A673 (cell line): ENCODE measurements around the gene GAS7. TPM values are rescaled to one million over a fixed set of nuclear protein-coding genes. Genes with fewer than 3 reads are reported as not detected.

ENCODE experiments used
- BruUV-seq: library from RNA; stranded (reverse); fragments of 400-500 nt; replicated peaks from 2 replicates; lab custom pipeline; 2021; lab: Mats Ljungman, UMichigan
- CTCF ChIA-PET: fragments of 300-600 bp; sonication (Branson Sonifier 250); formaldehyde crosslinking; loops from one replicate; lab custom pipeline; 2022; ENCODE audit warnings: antibody characterized with exemption; lab: Charles Lee
- POLR2A ChIA-PET: fragments of 300-600 bp; sonication (Branson Sonifier 250); formaldehyde crosslinking; loops from one replicate; lab custom pipeline; 2022; ENCODE audit warnings: antibody characterized with exemption; ENCODE audit not compliant: low non-redundant PET; lab: Charles Lee
- DNase-seq: peaks from one replicate; pipeline ENCODE4 v3.0.0-alpha.2; 2015; ENCODE audit warnings: low spot score
- H3K27ac ChIP-seq: fragments of 200-600 bp; sonication (generic); 2 replicates; pipeline ENCODE4 v1.5.1; 2016; ENCODE audit warnings: mixed run types, low read depth, mild to moderate bottlenecking, mixed read lengths, antibody characterized with exemption, low read length; ENCODE audit not compliant: poor library complexity, severe bottlenecking
- H3K27me3 ChIP-seq: fragments of 200-600 bp; sonication (generic); replicated peaks from 2 replicates; pipeline ENCODE4 v1.6.1; 2017; ENCODE audit warnings: mixed run types, low read depth, mild to moderate bottlenecking, mixed read lengths, antibody characterized with exemption, low read length; ENCODE audit not compliant: insufficient read depth, poor library complexity
- H3K36me3 ChIP-seq: fragments of 200-600 bp; sonication (generic); 2 replicates; pipeline ENCODE4 v1.6.1; 2016; ENCODE audit warnings: mixed run types, mild to moderate bottlenecking, mixed read lengths, antibody characterized with exemption, low read length; ENCODE audit not compliant: insufficient read depth, poor library complexity, severe bottlenecking
- H3K4me1 ChIP-seq: fragments of 200-600 bp; sonication (generic); 2 replicates; pipeline ENCODE4 v1.6.1; 2017; ENCODE audit warnings: mixed run types, mild to moderate bottlenecking, mixed read lengths, antibody characterized with exemption, low read length; ENCODE audit not compliant: insufficient read depth, poor library complexity, severe bottlenecking
- H3K4me3 ChIP-seq: fragments of 200-600 bp; sonication (generic); 2 replicates; pipeline ENCODE4 v1.5.1; 2016; ENCODE audit warnings: low read depth, mixed run types, mild to moderate bottlenecking, mixed read lengths, low read length; ENCODE audit not compliant: poor library complexity, severe bottlenecking
- H3K9me3 ChIP-seq: fragments of 200-600 bp; sonication (generic); 2 replicates; pipeline ENCODE4 v1.6.1; 2016; ENCODE audit warnings: mixed run types, low read depth, mild to moderate bottlenecking, mixed read lengths, antibody characterized with exemption, low read length; ENCODE audit not compliant: poor library complexity, severe bottlenecking
- CTCF ChIP-seq: fragments of 300-800, 200-600 bp; sonication (generic); conservative IDR thresholded peaks from 2 replicates; pipeline ENCODE4 v1.5.1; 2017; ENCODE audit warnings: low read depth, mild to moderate bottlenecking, antibody characterized with exemption, low read length, moderate library complexity, mixed read lengths
- EZH2 ChIP-seq: fragments of 200-600 bp; sonication (generic); IDR thresholded peaks from 2 replicates; pipeline ENCODE4 v1.6.1; 2017; ENCODE audit warnings: borderline replicate concordance, low read depth, mild to moderate bottlenecking, mixed read lengths, antibody characterized with exemption, low read length; ENCODE audit not compliant: poor library complexity, severe bottlenecking
- intact Hi-C: fragments of 100-400 bp; cut with micrococcal nuclease; formaldehyde crosslinking; loops from one replicate; pipeline ENCODE4 v1.10.0; 2022; ENCODE audit not compliant: unreplicated experiment
- total RNA-seq: library from RNA; stranded (reverse); gene quantifications from 2 replicates; pipeline ENCODE4 v1.2.3, GENCODE V29; 2021

GAS7 gene
- total RNA-seq, 1 experiment from 2014 or later, result 2.3 TPM

GRCh38 chr17:10210151-10210574 is 11.8 kb upstream of the GAS7 start:
- TF ChIP-seq EZH2 (no peak), CTCF (no peak)
- no TSS peak for BruUV-seq
- no peak overlapping the region for H3K4me3 ChIP-seq
- intact Hi-C loops, result no loop called here
- ChIA-PET POLR2A (no interaction called here), CTCF (no interaction called here)
- H3K9me3 ChIP-seq, result peaks cover 9% of the 10 kb centered on the region
- no peak for DNase-seq
- no peaks in the 10 kb centered on the region for H3K27me3 ChIP-seq
- H3K36me3 ChIP-seq, result no peaks in the 10 kb centered on the region
- no peak overlapping the region for H3K27ac ChIP-seq
- no peaks in the 10 kb centered on the region for H3K4me1 ChIP-seq

GRCh38 chr17:10208604-10209193 is 10.3 kb upstream of the GAS7 start:
- TF ChIP-seq EZH2 (no peak), CTCF (no peak)
- H3K4me1 ChIP-seq, result no peaks in the 10 kb centered on the region
- no peaks in the 10 kb centered on the region for H3K36me3 ChIP-seq
- intact Hi-C loops, result no loop called here
- DNase-seq, result no peak
- ChIA-PET POLR2A (no interaction called here), CTCF (no interaction called here)
- H3K27me3 ChIP-seq, result no peaks in the 10 kb centered on the region
- no peak overlapping the region for H3K27ac ChIP-seq
- no peak overlapping the region for H3K4me3 ChIP-seq
- H3K9me3 ChIP-seq, result peaks cover 22% of the 10 kb centered on the region
- no TSS peak for BruUV-seq

- Histone ChIP-seq H3K4me1 (no peaks in the 10 kb centered on the region), H3K27ac (no peak overlapping the region), H3K9me3 (peaks cover 22% of the 10 kb centered on the region), H3K36me3 (no peaks in the 10 kb centered on the region), H3K27me3 (no peaks in the 10 kb centered on the region), H3K4me3 (no peak overlapping the region)
- CTCF ChIA-PET, result no interaction called here
- intact Hi-C loops, result no loop called here
- POLR2A ChIA-PET, result no interaction called here
- TF ChIP-seq CTCF, result no peak
- no peak for TF ChIP-seq EZH2
- no peak for DNase-seq
- no TSS peak for BruUV-seq
Measured at GRCh38 chr17:10207153-10207552, 8.7 kb upstream of the GAS7 start.
